ENCODE data around the gene ZNF778. TPM values are rescaled to one million over a fixed set of nuclear protein-coding genes. Genes with fewer than 3 reads are reported as not detected.
A peak's percentile ranks its signal among the peaks of the same experiment; 100 is the strongest.
"Not testable (repeated sequence)": the region's sequence is repeated elsewhere in the genome, so short reads cannot be mapped to it uniquely, and the experiment has no call there.

Gene ZNF778
- total and polyA plus RNA-seq, 2 of the 8 experiments (the other 6 are each of a cell fraction or from before 2014, with no cell fraction given), result 9.5 to 21.9 TPM

DNA sequence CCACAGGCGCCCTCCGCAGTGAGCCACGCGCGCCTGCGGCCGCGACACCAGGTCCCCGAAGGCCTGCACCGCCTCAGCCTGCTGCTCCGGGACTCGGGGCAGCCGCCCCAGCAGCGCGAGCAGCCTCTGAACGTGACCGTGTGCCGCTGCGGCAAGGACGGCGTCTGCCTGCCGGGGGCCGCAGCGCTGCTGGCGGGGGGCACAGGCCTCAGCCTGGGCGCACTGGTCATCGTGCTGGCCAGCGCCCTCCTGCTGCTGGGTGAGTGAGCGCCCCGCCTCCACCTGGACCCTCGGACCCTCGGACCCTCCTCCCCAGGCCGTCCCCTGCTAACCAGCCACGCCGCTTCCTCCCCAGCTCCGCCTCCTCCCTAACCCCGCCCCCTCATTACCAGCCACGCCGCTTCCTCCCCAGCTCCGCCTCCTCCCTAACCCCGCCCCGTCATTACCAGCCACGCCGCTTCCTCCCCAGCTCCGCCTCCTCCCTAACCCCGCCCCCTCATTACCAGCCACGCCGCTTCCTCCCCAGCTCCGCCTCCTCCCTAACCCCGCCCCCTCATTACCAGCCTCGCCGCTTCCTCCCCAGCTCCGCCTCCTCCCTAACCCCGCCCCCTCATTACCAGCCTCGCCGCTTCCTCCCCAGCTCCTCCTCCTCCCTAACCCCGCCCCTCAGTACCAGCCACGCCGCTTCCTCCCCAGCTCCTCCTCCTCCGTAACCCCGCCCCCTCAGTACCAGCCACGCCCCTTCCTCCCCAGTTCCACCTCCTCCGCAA, 25.1 kb upstream of the ZNF778 start:
- H4K8ac ChIP-seq (ENCODE audit: extremely low read depth, insufficient read depth, low read length); H4K91ac ChIP-seq (replicated peaks; ENCODE audit: insufficient read length, low read length); H3K14ac ChIP-seq (ENCODE audit: insufficient read length); H3K36me3 ChIP-seq (ENCODE audit: control insufficient read depth in 2 of 4, insufficient read depth in 4 of 4, low read length in 3 of 4); H4K20me1 ChIP-seq (replicated peaks in 1 of 2; ENCODE audit: control insufficient read depth in 1 of 2, insufficient read depth in 2 of 2, low read length in 2 of 2); H3K23ac ChIP-seq (ENCODE audit: insufficient read length); H3K4me1 ChIP-seq (replicated peaks in 1 of 4; ENCODE audit: control insufficient read depth in 3 of 4, insufficient read depth in 4 of 4, low read length in 3 of 4); H3K9ac ChIP-seq (replicated peaks in 1 of 4; ENCODE audit: extremely low read depth in 1 of 4, low read depth in 3 of 4, low read length in 3 of 4); H3K79me2 ChIP-seq (ENCODE audit: control insufficient read depth in 1 of 2, insufficient read depth in 2 of 2, low read length in 2 of 2); H3K79me1 ChIP-seq (ENCODE audit: low read depth, low read length); H3K9me3 ChIP-seq (ENCODE audit: insufficient read depth in 2 of 2, low read depth in 1 of 2, low read length in 1 of 2); H2BK5ac ChIP-seq (ENCODE audit: low read depth, low read length); H3K18ac ChIP-seq (ENCODE audit: extremely low read depth, low read length); FAIRE-seq; H3K56ac ChIP-seq (replicated peaks; ENCODE audit: insufficient read length, low read depth, low read length); H3K4ac ChIP-seq (replicated peaks; ENCODE audit: insufficient read length, low read depth, low read length); H2BK20ac ChIP-seq (ENCODE audit: low read length); H4K5ac ChIP-seq (ENCODE audit: insufficient read length, low read depth, low read length); H3K23me2 ChIP-seq (ENCODE audit: low read depth, low read length); H2AK5ac ChIP-seq (ENCODE audit: low read depth, low read length); H2AFZ ChIP-seq (ENCODE audit: low read length); H2BK15ac ChIP-seq (ENCODE audit: low read length); H2BK120ac ChIP-seq (replicated peaks; ENCODE audit: low read depth, low read length); POLR2A ChIA-PET (ENCODE audit: partially characterized antibody); H2BK12ac ChIP-seq (ENCODE audit: low read depth, low read length); H3K27ac ChIP-seq (ENCODE audit: low read depth, low read length); H3K27me3 ChIP-seq (replicated peaks in 1 of 4; ENCODE audit: control insufficient read depth in 3 of 4, extremely low read depth in 1 of 4, insufficient read depth in 3 of 4, low read length in 3 of 4): not testable (repeated sequence)
- peak overlapping the region; percentile 55 to 94 for H3K4me2 ChIP-seq (ENCODE audit: insufficient read depth in 1 of 2, low read depth in 2 of 2, low read length in 2 of 2)
- H3K4me3 ChIP-seq (ENCODE audit: extremely low read depth in 1 of 4, insufficient read depth in 2 of 4, low read depth in 3 of 4, low read length in 4 of 4), result peak overlapping the region; percentile 26 to 65 (median 45)
- CTCF ChIA-PET (ENCODE audit: partially characterized antibody), result interaction anchor here (1.0 kb wide), 1 partner anchor 25 kb away, joined by 5 read pairs; no protein-coding TSS in a partner anchor
- peak; percentile 85 to 89 for DNase-seq (ENCODE audit: low read depth in 1 of 2, low spot score in 2 of 2)
- TF ChIP-seq GABPA (IDR thresholded peaks at IDR 0.05; ENCODE audit: borderline replicate concordance, insufficient read depth, low read length), result peak; percentile 31; the same call in 1 of the 2 replicates
- 2% methylated on average over 14 of the region's 63 CpGs; no CpG with 5 or more reads in 1 of the 2 experiments for WGBS, 2 experiments (ENCODE audit: extremely low coverage in 1 of 2, insufficient coverage in 1 of 2, insufficient read length in 1 of 2, insufficient replicate concordance in 2 of 2, low coverage in 1 of 2, low lambda C conversion rate in 2 of 2, missing lambda C conversion rate in 1 of 2)
